Endothelial cell of umbilical vein (primary cell): ENCODE results near the gene SYNGR1. TPM values are rescaled to one million over a fixed set of nuclear protein-coding genes. Genes with fewer than 3 reads are reported as not detected.

Experiments used
- BruUV-seq: library from RNA; stranded (reverse); fragments of 400-500 nt; replicated peaks from 2 replicates; lab custom pipeline; 2021; lab: Mats Ljungman, UMichigan
- CTCF ChIA-PET: fragments of 300-600, 350-600 bp; sonication (Branson Sonifier 250); formaldehyde crosslinking; loops from one replicate; lab custom pipeline; 2021; ENCODE audit warnings: antibody characterized with exemption, inconsistent platforms; lab: Charles Lee
- POLR2A ChIA-PET: fragments of 300-600, 350-600 bp; sonication (Branson Sonifier 250); formaldehyde crosslinking; loops from one replicate; lab custom pipeline; 2021; ENCODE audit warnings: antibody characterized with exemption, inconsistent platforms; lab: Charles Lee
- DNase-seq: peaks from one replicate; pipeline ENCODE4 v3.0.0-alpha.2; 2011; ENCODE audit warnings: low read depth, low spot score
- FAIRE-seq: peaks from 2 replicates; lab custom pipeline; 2011; peaks lifted over from hg19 to GRCh38; lab: Jason Lieb, UNC
- H2AFZ ChIP-seq: 2 replicates; pipeline ENCODE4 v1.6.0; 2012; ENCODE audit warnings: low read depth, low read length, control low read depth, inconsistent platforms
- H3K27ac ChIP-seq: 2 replicates; pipeline ENCODE4 v1.5.1; 2011; ENCODE audit warnings: low read depth, mild to moderate bottlenecking, control low read depth, low read length, moderate library complexity; ENCODE audit not compliant: insufficient read depth
- H3K27me3 ChIP-seq, 2 experiments: 2 replicates each; pipeline versions ENCODE4 v1.6.0 to v1.6.1; 2011; ENCODE audit warnings: low read length in 2 of 2, mixed read lengths in 1 of 2; ENCODE audit not compliant: control insufficient read depth in 2 of 2, insufficient read depth in 2 of 2
- H3K36me3 ChIP-seq, 2 experiments: 2 replicates in 1 of 2; 3 replicates in 1 of 2; pipeline ENCODE4 v1.5.1; 2011; ENCODE audit warnings: low read length in 2 of 2, mild to moderate bottlenecking in 1 of 2, moderate library complexity in 1 of 2; ENCODE audit not compliant: control insufficient read depth in 2 of 2, insufficient read depth in 2 of 2; ENCODE audit errors: extremely low read depth in 1 of 2
- H3K4me1 ChIP-seq: 3 replicates; pipeline ENCODE4 v1.5.1; 2011; ENCODE audit warnings: mild to moderate bottlenecking, low read length; ENCODE audit not compliant: control insufficient read depth, insufficient read depth; ENCODE audit errors: extremely low read depth
- H3K4me2 ChIP-seq: 2 replicates; pipeline ENCODE4 v1.6.1; 2011; ENCODE audit warnings: low read length, control low read depth, mixed read lengths; ENCODE audit not compliant: insufficient read depth
- H3K4me3 ChIP-seq, 3 experiments: fragments of 200-600 bp in 1 of 3; sonication (generic), shearing (Covaris generic) in 1 of 3; replicated peaks in 1 of 3; 2 replicates each; pipeline ENCODE4 v1.5.1; 2011 to 2016; ENCODE audit warnings: control low read depth in 3 of 3, low read length in 3 of 3, mild to moderate bottlenecking in 2 of 3, inconsistent platforms in 1 of 3, low read depth in 1 of 3, moderate library complexity in 1 of 3; ENCODE audit not compliant: insufficient read depth in 1 of 3
- H3K79me2 ChIP-seq: 2 replicates; pipeline ENCODE4 v1.6.0; 2012; ENCODE audit warnings: low read length, inconsistent platforms; ENCODE audit not compliant: control insufficient read depth, insufficient read depth
- H3K9ac ChIP-seq: replicated peaks from 2 replicates; pipeline ENCODE3; 2011; ENCODE audit warnings: low read length, control low read depth; ENCODE audit not compliant: insufficient read depth; ENCODE audit errors: extremely low read depth
- H3K9me1 ChIP-seq: replicated peaks from 3 replicates; pipeline ENCODE4 v1.6.0; 2011; ENCODE audit warnings: mild to moderate bottlenecking, low read length; ENCODE audit not compliant: control insufficient read depth, insufficient read depth; ENCODE audit errors: extremely low read depth
- H3K9me3 ChIP-seq: replicated peaks from 2 replicates; pipeline ENCODE4 v1.5.1; 2012; ENCODE audit warnings: low read length, inconsistent platforms; ENCODE audit not compliant: control insufficient read depth, insufficient read depth
- H4K20me1 ChIP-seq: replicated peaks from 2 replicates; pipeline ENCODE3; 2011; ENCODE audit warnings: mild to moderate bottlenecking, low read length; ENCODE audit not compliant: control insufficient read depth, insufficient read depth; ENCODE audit errors: extremely low read depth
- CTCF ChIP-seq, 2 donors: IDR thresholded peaks; 1 replicate in 1 of 2; 2 replicates in 1 of 2; pipeline ENCODE4 v1.5.1; 2011; ENCODE audit warnings: low read length in 2 of 2, mild to moderate bottlenecking in 2 of 2, moderate library complexity in 2 of 2, control low read depth in 1 of 2, inconsistent platforms in 1 of 2, low read depth in 1 of 2; ENCODE audit not compliant: insufficient read depth in 1 of 2; ENCODE audit errors: extremely low read depth in 1 of 2
- EZH2 ChIP-seq: IDR thresholded peaks from 2 replicates; pipeline ENCODE4 v1.6.1; 2012; ENCODE audit warnings: borderline replicate concordance, low read depth, mild to moderate bottlenecking, moderate library complexity, low read length, inconsistent platforms; ENCODE audit not compliant: severe bottlenecking
- FOS ChIP-seq: IDR thresholded peaks from 2 replicates; pipeline ENCODE4 v1.6.1; 2011; ENCODE audit warnings: mild to moderate bottlenecking, low read length, moderate library complexity, borderline replicate concordance; ENCODE audit not compliant: insufficient read depth
- GATA2 ChIP-seq: IDR thresholded peaks from 2 replicates; pipeline ENCODE4 v1.7.0; 2011; ENCODE audit warnings: low read depth, mild to moderate bottlenecking, moderate library complexity, mixed read lengths, low read length; ENCODE audit not compliant: insufficient read length, insufficient read depth
- JUN ChIP-seq: IDR thresholded peaks from 2 replicates; pipeline ENCODE4 v1.6.1; 2011; ENCODE audit warnings: borderline replicate concordance, low read depth; ENCODE audit not compliant: insufficient read length, insufficient read depth
- MAX ChIP-seq: IDR thresholded peaks from 2 replicates; pipeline ENCODE4 v1.6.1; 2011; ENCODE audit not compliant: insufficient read depth, insufficient read length
- MYC ChIP-seq: IDR thresholded peaks from one replicate; pipeline ENCODE4 v1.6.1; 2011; ENCODE audit warnings: mild to moderate bottlenecking, low read depth, low read length
- POLR2A ChIP-seq: IDR thresholded peaks from 2 replicates; pipeline ENCODE4 v1.6.1; 2012; ENCODE audit warnings: low read depth, mild to moderate bottlenecking, control low read depth, low read length
- POLR2AphosphoS5 ChIP-seq: IDR thresholded peaks from 2 replicates; pipeline ENCODE4 v1.6.1; 2012; ENCODE audit warnings: low read depth, mild to moderate bottlenecking, control low read depth, low read length, moderate library complexity; ENCODE audit not compliant: insufficient read depth
- dilution Hi-C: fragments of 300-500 bp; cut with MboI; formaldehyde crosslinking; loops from one replicate; pipeline ENCODE4 v1.15.0; 2019; ENCODE audit warnings: low sequenced_read_pairs; ENCODE audit not compliant: extremely low pct_ligation_motif_present
- intact Hi-C: fragments of 100-400 bp; cut with micrococcal nuclease; formaldehyde crosslinking; loops from one replicate; pipeline ENCODE4 v1.10.0; 2022
- polyA plus RNA-seq, 4 experiments: library from polyadenylated mRNA; depleted of rRNA in 3 of 4; stranded (reverse) in 3 of 4; unstranded in 1 of 4; fragments of >200 nt; gene quantifications; 2 replicates each; pipeline versions ENCODE4 v1.2.1 to v1.2.3, GENCODE V29; 2011 to 2012; ENCODE audit warnings: missing spikeins in 1 of 4
- total RNA-seq: library from RNA; stranded (reverse); gene quantifications from 2 replicates; pipeline ENCODE4 v1.2.3, GENCODE V29; 2021

SYNGR1 gene
- total and polyA plus RNA-seq, 2 donors (not counting 3 experiments of a cell fraction or from before 2014, with no cell fraction given), result 3.8 to 10.2 TPM

DNA sequence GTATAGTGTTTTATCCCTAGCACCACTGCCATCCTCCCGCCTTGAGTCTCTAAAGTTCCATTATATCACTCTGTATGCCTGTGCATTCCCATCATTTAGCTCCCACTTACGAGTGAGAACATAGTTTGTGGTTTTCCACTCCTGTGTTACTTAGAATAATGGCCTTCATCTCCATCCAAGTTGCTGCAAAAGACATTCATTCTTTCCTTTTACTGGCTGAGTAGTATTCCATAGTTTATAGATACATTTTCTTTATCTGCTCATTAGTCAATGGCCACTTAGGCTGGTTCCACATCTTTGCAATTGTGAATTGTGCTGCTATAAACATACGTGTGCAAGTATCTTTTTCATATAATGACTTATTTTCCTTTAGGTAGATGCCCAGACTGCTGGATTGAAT is 74.2 kb downstream of the SYNGR1 start:
- FAIRE-seq, result no peak
- CTCF ChIA-PET, result no interaction called here
- dilution Hi-C loops, result no loop called here

More for the DNA sequence above, 74.2 kb downstream of the SYNGR1 start:
- Histone ChIP-seq H3K79me2 (no peaks in the 10 kb centered on the region), H2AFZ (no peak overlapping the region), H3K36me3 (peaks cover 14 to 38% of the 10 kb centered on the region in 2 experiments), H4K20me1 (no peaks in the 10 kb centered on the region), H3K4me1 (no peaks in the 10 kb centered on the region), H3K9ac (no peak overlapping the region), H3K27ac (no peak overlapping the region), H3K9me1 (no peaks in the 10 kb centered on the region), H3K9me3 (no peaks in the 10 kb centered on the region), H3K4me2 (no peak overlapping the region), H3K4me3 (no peak overlapping the region), H3K27me3 (no peaks in the 10 kb centered on the region)
- intact Hi-C loops, result no loop called here
- BruUV-seq, result no TSS peak
- DNase-seq, result no peak
- TF ChIP-seq EZH2, result no peak
- TF ChIP-seq FOS, result no peak
- no peak for TF ChIP-seq JUN
- no peak for TF ChIP-seq CTCF (IDR thresholded peaks at IDR 0.05; ENCODE audit: extremely low read depth in 1 of 2, insufficient read depth in 1 of 2, low read depth in 1 of 2, low read length in 2 of 2)
- TF ChIP-seq MYC, result no peak
- TF ChIP-seq POLR2A, result no peak
- no peak for TF ChIP-seq MAX
- TF ChIP-seq GATA2, result no peak
- no peak for TF ChIP-seq POLR2AphosphoS5
- POLR2A ChIA-PET, result no interaction called here
